ENCODE measurements around the gene SCUBE2. TPM values are rescaled to one million over a fixed set of nuclear protein-coding genes. Genes with fewer than 3 reads are reported as not detected.
"Not testable (repeated sequence)": the region's sequence is repeated elsewhere in the genome, so short reads cannot be mapped to it uniquely, and the experiment has no call there.

SCUBE2 gene
- total RNA-seq, 1 experiment from 2014 or later = 3.1 TPM

DNA sequence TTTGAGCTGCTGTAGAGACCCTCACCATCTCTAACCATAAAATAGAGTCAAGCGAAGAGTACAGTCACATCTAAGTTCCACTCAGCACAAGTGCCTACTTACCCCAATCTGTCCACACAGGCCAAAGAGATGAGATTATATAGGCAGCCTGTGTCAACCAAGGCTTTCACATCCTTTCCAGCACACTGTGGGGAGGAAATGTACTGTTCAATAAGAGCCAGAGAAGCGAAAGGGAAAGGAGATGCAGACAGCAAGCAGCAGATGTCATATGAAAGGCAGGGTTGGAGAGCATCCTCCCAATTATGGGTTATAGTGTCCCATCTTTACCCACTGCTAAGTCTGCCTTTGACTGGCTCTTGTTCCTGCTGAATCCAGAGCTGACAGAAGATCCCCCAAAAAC, 104.0 kb downstream of the SCUBE2 start:
- POLR2A ChIA-PET = no interaction called here
- intact Hi-C loops (cut with micrococcal nuclease; ENCODE audit: unreplicated experiment) = no loop called here
- Mint-ChIP-seq H3K4me1 (ENCODE audit: low read depth, unreplicated experiment) (no peaks in the 10 kb centered on the region), H3K36me3 (ENCODE audit: insufficient read depth, unreplicated experiment) (no peaks in the 10 kb centered on the region), H3K27ac (ENCODE audit: unreplicated experiment) (no peak overlapping the region), H3K27me3 (ENCODE audit: insufficient read depth, unreplicated experiment) (no peaks in the 10 kb centered on the region), H3K9me3 (ENCODE audit: unreplicated experiment) (no peaks in the 10 kb centered on the region), H3K4me3 (ENCODE audit: unreplicated experiment) (no peak overlapping the region)
- Histone ChIP-seq H3K4me1 (no peaks in the 10 kb centered on the region), H3K36me3 (ENCODE audit: control insufficient read depth, insufficient read depth, low read length) (no peaks in the 10 kb centered on the region), H3K9me3 (no peaks in the 10 kb centered on the region), H3K4me3 (ENCODE audit: low read depth, low read length) (no peak overlapping the region), H3K27me3 (replicated peaks; ENCODE audit: control insufficient read depth, insufficient read depth, low read length) (no peaks in the 10 kb centered on the region)
- BruUV-seq (replicated peaks) = no TSS peak
- no peak for DNase-seq
- CTCF ChIA-PET = interaction anchor here (0.6 kb wide), 1 partner anchor 11 kb away, joined by 5 read pairs; no protein-coding TSS in a partner anchor
- TF ChIP-seq, protein P1, sequence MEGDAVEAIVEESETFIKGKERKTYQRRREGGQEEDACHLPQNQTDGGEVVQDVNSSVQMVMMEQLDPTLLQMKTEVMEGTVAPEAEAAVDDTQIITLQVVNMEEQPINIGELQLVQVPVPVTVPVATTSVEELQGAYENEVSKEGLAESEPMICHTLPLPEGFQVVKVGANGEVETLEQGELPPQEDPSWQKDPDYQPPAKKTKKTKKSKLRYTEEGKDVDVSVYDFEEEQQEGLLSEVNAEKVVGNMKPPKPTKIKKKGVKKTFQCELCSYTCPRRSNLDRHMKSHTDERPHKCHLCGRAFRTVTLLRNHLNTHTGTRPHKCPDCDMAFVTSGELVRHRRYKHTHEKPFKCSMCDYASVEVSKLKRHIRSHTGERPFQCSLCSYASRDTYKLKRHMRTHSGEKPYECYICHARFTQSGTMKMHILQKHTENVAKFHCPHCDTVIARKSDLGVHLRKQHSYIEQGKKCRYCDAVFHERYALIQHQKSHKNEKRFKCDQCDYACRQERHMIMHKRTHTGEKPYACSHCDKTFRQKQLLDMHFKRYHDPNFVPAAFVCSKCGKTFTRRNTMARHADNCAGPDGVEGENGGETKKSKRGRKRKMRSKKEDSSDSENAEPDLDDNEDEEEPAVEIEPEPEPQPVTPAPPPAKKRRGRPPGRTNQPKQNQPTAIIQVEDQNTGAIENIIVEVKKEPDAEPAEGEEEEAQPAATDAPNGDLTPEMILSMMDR (IDR thresholded peaks at IDR 0.05; ENCODE audit: insufficient read depth in 1 of 2, low read depth in 1 of 2, low read length in 1 of 2, severe bottlenecking in 1 of 2, unreplicated experiment in 1 of 2) = no peak

DNA sequence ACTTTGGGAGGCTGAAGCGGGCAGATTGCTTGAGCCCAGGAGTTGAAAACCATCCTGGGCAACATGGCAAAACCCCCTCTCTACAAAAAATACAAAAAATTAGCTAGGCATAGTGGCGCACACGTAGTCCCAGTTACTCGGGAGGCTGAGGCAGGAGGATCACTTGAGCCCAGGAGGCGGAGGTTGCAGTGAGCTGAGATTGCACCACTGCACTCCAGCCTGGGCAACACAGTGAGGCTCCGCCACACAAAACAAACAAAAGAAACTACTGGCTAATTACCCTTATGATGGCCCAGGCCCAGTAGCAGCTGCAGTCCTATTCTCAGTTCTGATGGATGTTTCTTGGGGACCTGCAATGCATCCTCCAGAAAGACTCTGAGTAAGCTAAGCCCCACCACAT, 104.6 kb downstream of the SCUBE2 start:
- CTCF ChIA-PET; H3K4me1 ChIP-seq; H3K36me3 Mint-ChIP-seq (ENCODE audit: insufficient read depth, unreplicated experiment); H3K9me3 Mint-ChIP-seq (ENCODE audit: unreplicated experiment); intact Hi-C loops (cut with micrococcal nuclease; ENCODE audit: unreplicated experiment); H3K27me3 Mint-ChIP-seq (ENCODE audit: insufficient read depth, unreplicated experiment); H3K4me1 Mint-ChIP-seq (ENCODE audit: low read depth, unreplicated experiment); H3K4me3 ChIP-seq (ENCODE audit: low read depth, low read length); H3K4me3 Mint-ChIP-seq (ENCODE audit: unreplicated experiment); H3K27me3 ChIP-seq (replicated peaks; ENCODE audit: control insufficient read depth, insufficient read depth, low read length); H3K9me3 ChIP-seq; DNase-seq; POLR2A ChIA-PET; H3K27ac Mint-ChIP-seq (ENCODE audit: unreplicated experiment); H3K36me3 ChIP-seq (ENCODE audit: control insufficient read depth, insufficient read depth, low read length); BruUV-seq (replicated peaks): not testable (repeated sequence)

DNA sequence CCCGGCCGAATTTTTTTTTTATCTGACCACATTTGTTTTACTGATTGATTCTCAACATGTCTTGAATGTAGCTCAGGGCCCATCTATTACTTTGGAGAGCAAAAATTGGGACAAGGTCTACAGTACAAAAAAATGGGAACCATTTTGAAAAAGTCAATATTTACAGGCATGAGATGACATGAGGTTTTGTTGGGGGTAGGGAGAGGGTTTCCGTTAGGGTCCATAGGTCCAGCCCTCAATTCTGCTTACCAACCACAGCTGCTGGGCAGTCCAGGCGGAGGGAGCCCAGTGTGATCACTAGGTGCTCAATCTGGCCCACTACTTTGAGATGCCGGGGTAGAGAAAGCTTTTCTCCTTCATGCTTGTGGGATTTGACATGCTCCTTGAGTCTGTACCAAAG, 105.9 kb downstream of the SCUBE2 start:
- no peaks in the 10 kb centered on the region for H3K4me1 Mint-ChIP-seq (ENCODE audit: low read depth, unreplicated experiment)

More for the DNA sequence above, 105.9 kb downstream of the SCUBE2 start:
- no peak overlapping the region for H3K4me3 Mint-ChIP-seq (ENCODE audit: unreplicated experiment)
- no peaks in the 10 kb centered on the region for H3K27me3 Mint-ChIP-seq (ENCODE audit: insufficient read depth, unreplicated experiment)
- no peaks in the 10 kb centered on the region for H3K9me3 Mint-ChIP-seq (ENCODE audit: unreplicated experiment)
- H3K4me3 ChIP-seq (ENCODE audit: low read depth, low read length) = no peak overlapping the region
- H3K9me3 ChIP-seq = no peaks in the 10 kb centered on the region
- CTCF ChIA-PET = no interaction called here
- intact Hi-C loops (cut with micrococcal nuclease; ENCODE audit: unreplicated experiment) = no loop called here
- H3K36me3 Mint-ChIP-seq (ENCODE audit: insufficient read depth, unreplicated experiment) = no peaks in the 10 kb centered on the region
- BruUV-seq (replicated peaks) = no TSS peak
- H3K36me3 ChIP-seq (ENCODE audit: control insufficient read depth, insufficient read depth, low read length) = no peaks in the 10 kb centered on the region
- no peak overlapping the region for H3K27ac Mint-ChIP-seq (ENCODE audit: unreplicated experiment)
- H3K27me3 ChIP-seq (replicated peaks; ENCODE audit: control insufficient read depth, insufficient read depth, low read length) = no peaks in the 10 kb centered on the region
- POLR2A ChIA-PET = no interaction called here
- DNase-seq = no peak
- H3K4me1 ChIP-seq = no peaks in the 10 kb centered on the region
- TF ChIP-seq, protein P1 (IDR thresholded peaks at IDR 0.05; ENCODE audit: insufficient read depth in 1 of 2, low read depth in 1 of 2, low read length in 1 of 2, severe bottlenecking in 1 of 2, unreplicated experiment in 1 of 2) = no peak

All from Caco-2 (cell line).